22Rv1 (cell line): ENCODE measurements around the gene PARP11.

Experiments
- CTCF ChIP-seq: fragments of 450-650 bp; IDR thresholded peaks from 2 replicates; pipeline ENCODE4 v1.5.1; 2017; ENCODE audit warnings: mild to moderate bottlenecking
- ZFX ChIP-seq: fragments of 450-650 bp; IDR thresholded peaks from 2 replicates; pipeline ENCODE4 v1.6.1; 2017; ENCODE audit warnings: antibody characterized with exemption, borderline replicate concordance

GRCh38 chr12:3921526-3921925 is 48.3 kb upstream of the PARP11 start:
- TF ChIP-seq CTCF (no peak), ZFX (no peak)
